ENCODE measurements around the gene FRY. TPM values are rescaled to one million over a fixed set of nuclear protein-coding genes. Genes with fewer than 3 reads are reported as not detected.

The FRY gene
- total and polyA plus RNA-seq, 2 donors (not counting 1 experiment from before 2014, with no cell fraction given): 2.3 to 6.3 TPM

GRCh38 chr13:32222046-32222676 lies 190.6 kb downstream of the FRY start:
- H4K20me1 ChIP-seq (ENCODE audit: control insufficient read depth, insufficient read depth, low read length, poor library complexity, severe bottlenecking): no peaks in the 10 kb centered on the region
- H3K9ac ChIP-seq (ENCODE audit: low read length): no peak overlapping the region
- no peak overlapping the region for H3K4me3 Mint-ChIP-seq
- TF ChIP-seq EZH2 (IDR thresholded peaks at IDR 0.05; ENCODE audit: borderline replicate concordance, insufficient read depth, low read depth, low read length, poor library complexity, severe bottlenecking) (no peak), CTCF (IDR thresholded peaks at IDR 0.05) (no peak)
- no peaks in the 10 kb centered on the region for H3K27me3 ChIP-seq (replicated peaks in 1 of 4; ENCODE audit: control extremely low read depth in 1 of 4, control insufficient read depth in 3 of 4, insufficient read depth in 4 of 4, low read length in 3 of 4)
- CTCF ChIA-PET: no interaction called here
- no peak overlapping the region for H3K27ac Mint-ChIP-seq
- no peaks in the 10 kb centered on the region for H3K9me3 Mint-ChIP-seq (ENCODE audit: insufficient read depth)
- H3K4me3 ChIP-seq (ENCODE audit: control extremely low read depth in 1 of 5, extremely low read depth in 1 of 5, insufficient read depth in 1 of 5, low read depth in 2 of 5, low read length in 4 of 5): no peak overlapping the region
- H3K9me3 ChIP-seq (ENCODE audit: control extremely low read depth in 1 of 3, control insufficient read depth in 2 of 3, insufficient read depth in 1 of 3, low read length in 2 of 3): peaks cover 0 to 2% (median 0%) of the 10 kb centered on the region in 3 donors
- no peaks in the 10 kb centered on the region for H3K36me3 ChIP-seq (replicated peaks in 1 of 2; ENCODE audit: control extremely low read depth in 1 of 2, control insufficient read depth in 1 of 2, extremely low read depth in 1 of 2, insufficient read depth in 2 of 2, low read length in 1 of 2)
- POLR2A ChIA-PET: interaction anchor here (0.6 kb wide), 1 partner anchor 171 kb away, joined by 4 read pairs; no protein-coding TSS in a partner anchor
- DNase-seq (no peak), ATAC-seq (ENCODE audit: low read depth) (no peak)
- H3K27ac ChIP-seq (ENCODE audit: low read length in 2 of 2): no peak overlapping the region
- intact Hi-C loops (cut with micrococcal nuclease): no loop called here
- H3K79me2 ChIP-seq (ENCODE audit: control insufficient read depth, insufficient read depth, low read length): no peaks in the 10 kb centered on the region
- WGBS (ENCODE audit: insufficient coverage): 100% methylated on average over 6 of the region's 6 CpGs
- no peaks in the 10 kb centered on the region for H3K4me1 Mint-ChIP-seq
- no peak overlapping the region for H3K4me2 ChIP-seq (replicated peaks; ENCODE audit: low read depth, low read length, poor library complexity, severe bottlenecking)
- H2AFZ ChIP-seq (ENCODE audit: insufficient read depth, low read depth, low read length, poor library complexity, severe bottlenecking): no peak overlapping the region
- H3K4me1 ChIP-seq (ENCODE audit: control insufficient read depth in 2 of 2, insufficient read depth in 2 of 2, low read length in 2 of 2): no peaks in the 10 kb centered on the region
- H3K27me3 Mint-ChIP-seq: no peaks in the 10 kb centered on the region

GRCh38 chr13:32224916-32225315 lies 193.3 kb downstream of the FRY start:
- ChIA-PET POLR2A (no interaction called here), CTCF (no interaction called here)
- intact Hi-C loops (cut with micrococcal nuclease): no loop called here
- H3K27me3 Mint-ChIP-seq: no peaks in the 10 kb centered on the region
- H3K4me3 ChIP-seq (ENCODE audit: control extremely low read depth in 1 of 5, extremely low read depth in 1 of 5, insufficient read depth in 1 of 5, low read depth in 2 of 5, low read length in 4 of 5): no peak overlapping the region
- H3K4me2 ChIP-seq (replicated peaks; ENCODE audit: low read depth, low read length, poor library complexity, severe bottlenecking): no peak overlapping the region
- H4K20me1 ChIP-seq (ENCODE audit: control insufficient read depth, insufficient read depth, low read length, poor library complexity, severe bottlenecking): no peaks in the 10 kb centered on the region
- no peak overlapping the region for H3K27ac ChIP-seq (ENCODE audit: low read length in 2 of 2)
- DNase-seq: no peak
- no peak for ATAC-seq (ENCODE audit: low read depth)
- no peaks in the 10 kb centered on the region for H3K9me3 Mint-ChIP-seq (ENCODE audit: insufficient read depth)
- H3K27me3 ChIP-seq (replicated peaks in 1 of 4; ENCODE audit: control extremely low read depth in 1 of 4, control insufficient read depth in 3 of 4, insufficient read depth in 4 of 4, low read length in 3 of 4): no peaks in the 10 kb centered on the region
- H3K4me1 Mint-ChIP-seq: no peaks in the 10 kb centered on the region
- no peaks in the 10 kb centered on the region for H3K36me3 ChIP-seq (replicated peaks in 1 of 2; ENCODE audit: control extremely low read depth in 1 of 2, control insufficient read depth in 1 of 2, extremely low read depth in 1 of 2, insufficient read depth in 2 of 2, low read length in 1 of 2)
- no peak overlapping the region for H3K27ac Mint-ChIP-seq
- H3K4me3 Mint-ChIP-seq: no peak overlapping the region
- H3K9me3 ChIP-seq (ENCODE audit: control extremely low read depth in 1 of 3, control insufficient read depth in 2 of 3, insufficient read depth in 1 of 3, low read length in 2 of 3): no peaks in the 10 kb centered on the region
- no peaks in the 10 kb centered on the region for H3K79me2 ChIP-seq (ENCODE audit: control insufficient read depth, insufficient read depth, low read length)
- no peak overlapping the region for H2AFZ ChIP-seq (ENCODE audit: insufficient read depth, low read depth, low read length, poor library complexity, severe bottlenecking)
- H3K4me1 ChIP-seq (ENCODE audit: control insufficient read depth in 2 of 2, insufficient read depth in 2 of 2, low read length in 2 of 2): no peaks in the 10 kb centered on the region
- 83% methylated on average over 1 of the region's 5 CpGs for WGBS (ENCODE audit: insufficient coverage)
- TF ChIP-seq EZH2 (IDR thresholded peaks at IDR 0.05; ENCODE audit: borderline replicate concordance, insufficient read depth, low read depth, low read length, poor library complexity, severe bottlenecking) (no peak), CTCF (IDR thresholded peaks at IDR 0.05) (no peak)
- no peak overlapping the region for H3K9ac ChIP-seq (ENCODE audit: low read length)

All from B cell (primary cell).